Measurements from ENCODE around the gene HSFX2.
"Not testable (repeated sequence)": the region's sequence is repeated elsewhere in the genome, so short reads cannot be mapped to it uniquely, and the experiment has no call there.

The HSFX2 gene

GRCh38 chrX:149629730-149630387 lies 34.7 kb upstream of the HSFX2 start:
- no peaks in the 10 kb centered on the region for H3K9me3 ChIP-seq (ENCODE audit: control insufficient read depth, low read length)
- peaks cover 3% of the 10 kb centered on the region for H3K4me1 ChIP-seq (ENCODE audit: control insufficient read depth, insufficient read depth, low read length, poor library complexity, severe bottlenecking)
- no peak for DNase-seq
- H3K27me3 ChIP-seq (replicated peaks; ENCODE audit: control insufficient read depth, insufficient read depth, low read length, poor library complexity, severe bottlenecking), result no peaks in the 10 kb centered on the region
- no peaks in the 10 kb centered on the region for H3K36me3 ChIP-seq (ENCODE audit: control insufficient read depth, insufficient read depth, low read length)
- H3K4me3 ChIP-seq (ENCODE audit: insufficient read depth, low read depth, low read length, poor library complexity, severe bottlenecking), result no peak overlapping the region
- H3K27ac ChIP-seq (ENCODE audit: insufficient read depth, low read length, poor library complexity, severe bottlenecking), result no peak overlapping the region

- H3K9me3 ChIP-seq (ENCODE audit: control insufficient read depth, low read length), result no peaks in the 10 kb centered on the region
- H3K36me3 ChIP-seq (ENCODE audit: control insufficient read depth, insufficient read depth, low read length), result no peaks in the 10 kb centered on the region
- H3K4me3 ChIP-seq (ENCODE audit: insufficient read depth, low read depth, low read length, poor library complexity, severe bottlenecking), result no peak overlapping the region
- no peaks in the 10 kb centered on the region for H3K27me3 ChIP-seq (replicated peaks; ENCODE audit: control insufficient read depth, insufficient read depth, low read length, poor library complexity, severe bottlenecking)
- no peak overlapping the region for H3K27ac ChIP-seq (ENCODE audit: insufficient read depth, low read length, poor library complexity, severe bottlenecking)
- H3K4me1 ChIP-seq (ENCODE audit: control insufficient read depth, insufficient read depth, low read length, poor library complexity, severe bottlenecking), result peaks cover 3% of the 10 kb centered on the region
- no peak for DNase-seq
Measured at GRCh38 chrX:149628768-149629167, 33.7 kb upstream of the HSFX2 start.

- no peaks in the 10 kb centered on the region for H3K27me3 ChIP-seq (replicated peaks; ENCODE audit: control insufficient read depth, insufficient read depth, low read length, poor library complexity, severe bottlenecking)
- H3K9me3 ChIP-seq (ENCODE audit: control insufficient read depth, low read length), result no peaks in the 10 kb centered on the region
- H3K4me3 ChIP-seq (ENCODE audit: insufficient read depth, low read depth, low read length, poor library complexity, severe bottlenecking), result no peak overlapping the region
- no peak for DNase-seq
- no peaks in the 10 kb centered on the region for H3K36me3 ChIP-seq (ENCODE audit: control insufficient read depth, insufficient read depth, low read length)
- H3K4me1 ChIP-seq (ENCODE audit: control insufficient read depth, insufficient read depth, low read length, poor library complexity, severe bottlenecking), result peaks cover 3% of the 10 kb centered on the region
- H3K27ac ChIP-seq (ENCODE audit: insufficient read depth, low read length, poor library complexity, severe bottlenecking), result no peak overlapping the region
Measured at GRCh38 chrX:149628280-149628679, 33.2 kb upstream of the HSFX2 start.

- not testable (repeated sequence) for H3K4me3 ChIP-seq (ENCODE audit: insufficient read depth, low read depth, low read length, poor library complexity, severe bottlenecking); H3K4me1 ChIP-seq (ENCODE audit: control insufficient read depth, insufficient read depth, low read length, poor library complexity, severe bottlenecking); H3K27ac ChIP-seq (ENCODE audit: insufficient read depth, low read length, poor library complexity, severe bottlenecking); DNase-seq; H3K27me3 ChIP-seq (replicated peaks; ENCODE audit: control insufficient read depth, insufficient read depth, low read length, poor library complexity, severe bottlenecking); H3K36me3 ChIP-seq (ENCODE audit: control insufficient read depth, insufficient read depth, low read length); H3K9me3 ChIP-seq (ENCODE audit: control insufficient read depth, low read length)
Measured at GRCh38 chrX:149626829-149627228, 31.7 kb upstream of the HSFX2 start.

GRCh38 chrX:149619662-149620061 lies 24.5 kb upstream of the HSFX2 start:
- not testable (repeated sequence) for H3K27ac ChIP-seq (ENCODE audit: insufficient read depth, low read length, poor library complexity, severe bottlenecking); H3K4me1 ChIP-seq (ENCODE audit: control insufficient read depth, insufficient read depth, low read length, poor library complexity, severe bottlenecking); H3K36me3 ChIP-seq (ENCODE audit: control insufficient read depth, insufficient read depth, low read length); DNase-seq; H3K9me3 ChIP-seq (ENCODE audit: control insufficient read depth, low read length); H3K27me3 ChIP-seq (replicated peaks; ENCODE audit: control insufficient read depth, insufficient read depth, low read length, poor library complexity, severe bottlenecking); H3K4me3 ChIP-seq (ENCODE audit: insufficient read depth, low read depth, low read length, poor library complexity, severe bottlenecking)

- no peaks in the 10 kb centered on the region for H3K27me3 ChIP-seq (replicated peaks; ENCODE audit: control insufficient read depth, insufficient read depth, low read length, poor library complexity, severe bottlenecking)
- no peak overlapping the region for H3K4me3 ChIP-seq (ENCODE audit: insufficient read depth, low read depth, low read length, poor library complexity, severe bottlenecking)
- H3K36me3 ChIP-seq (ENCODE audit: control insufficient read depth, insufficient read depth, low read length), result no peaks in the 10 kb centered on the region
- H3K27ac ChIP-seq (ENCODE audit: insufficient read depth, low read length, poor library complexity, severe bottlenecking), result no peak overlapping the region
- no peak for DNase-seq
- no peaks in the 10 kb centered on the region for H3K4me1 ChIP-seq (ENCODE audit: control insufficient read depth, insufficient read depth, low read length, poor library complexity, severe bottlenecking)
- H3K9me3 ChIP-seq (ENCODE audit: control insufficient read depth, low read length), result no peaks in the 10 kb centered on the region
Measured at GRCh38 chrX:149618871-149619270, 23.8 kb upstream of the HSFX2 start.

- Histone ChIP-seq H3K4me1 (ENCODE audit: control insufficient read depth, insufficient read depth, low read length, poor library complexity, severe bottlenecking) (no peaks in the 10 kb centered on the region), H3K9me3 (ENCODE audit: control insufficient read depth, low read length) (no peaks in the 10 kb centered on the region), H3K27me3 (replicated peaks; ENCODE audit: control insufficient read depth, insufficient read depth, low read length, poor library complexity, severe bottlenecking) (no peaks in the 10 kb centered on the region), H3K27ac (ENCODE audit: insufficient read depth, low read length, poor library complexity, severe bottlenecking) (no peak overlapping the region), H3K4me3 (ENCODE audit: insufficient read depth, low read depth, low read length, poor library complexity, severe bottlenecking) (no peak overlapping the region), H3K36me3 (ENCODE audit: control insufficient read depth, insufficient read depth, low read length) (no peaks in the 10 kb centered on the region)
- DNase-seq, result no peak
Measured at GRCh38 chrX:149611623-149612175, 16.6 kb upstream of the HSFX2 start.

GRCh38 chrX:149610511-149610910 lies 15.4 kb upstream of the HSFX2 start:
- DNase-seq, result no peak

GRCh38 chrX:149607699-149608098 lies 12.6 kb upstream of the HSFX2 start:
- no peaks in the 10 kb centered on the region for H3K4me1 ChIP-seq (ENCODE audit: control insufficient read depth, insufficient read depth, low read length, poor library complexity, severe bottlenecking)
- H3K36me3 ChIP-seq (ENCODE audit: control insufficient read depth, insufficient read depth, low read length), result no peaks in the 10 kb centered on the region
- no peak overlapping the region for H3K4me3 ChIP-seq (ENCODE audit: insufficient read depth, low read depth, low read length, poor library complexity, severe bottlenecking)
- no peak for DNase-seq
- no peak overlapping the region for H3K27ac ChIP-seq (ENCODE audit: insufficient read depth, low read length, poor library complexity, severe bottlenecking)
- no peaks in the 10 kb centered on the region for H3K9me3 ChIP-seq (ENCODE audit: control insufficient read depth, low read length)
- no peaks in the 10 kb centered on the region for H3K27me3 ChIP-seq (replicated peaks; ENCODE audit: control insufficient read depth, insufficient read depth, low read length, poor library complexity, severe bottlenecking)

More at GRCh38 chrX:149610511-149610910, 15.4 kb upstream of the HSFX2 start:
- Histone ChIP-seq H3K27ac (ENCODE audit: insufficient read depth, low read length, poor library complexity, severe bottlenecking) (no peak overlapping the region), H3K36me3 (ENCODE audit: control insufficient read depth, insufficient read depth, low read length) (no peaks in the 10 kb centered on the region), H3K9me3 (ENCODE audit: control insufficient read depth, low read length) (no peaks in the 10 kb centered on the region), H3K27me3 (replicated peaks; ENCODE audit: control insufficient read depth, insufficient read depth, low read length, poor library complexity, severe bottlenecking) (no peaks in the 10 kb centered on the region), H3K4me3 (ENCODE audit: insufficient read depth, low read depth, low read length, poor library complexity, severe bottlenecking) (no peak overlapping the region), H3K4me1 (ENCODE audit: control insufficient read depth, insufficient read depth, low read length, poor library complexity, severe bottlenecking) (no peaks in the 10 kb centered on the region)

- not testable (repeated sequence) for H3K4me3 ChIP-seq (ENCODE audit: insufficient read depth, low read depth, low read length, poor library complexity, severe bottlenecking); H3K4me1 ChIP-seq (ENCODE audit: control insufficient read depth, insufficient read depth, low read length, poor library complexity, severe bottlenecking); H3K27ac ChIP-seq (ENCODE audit: insufficient read depth, low read length, poor library complexity, severe bottlenecking); H3K36me3 ChIP-seq (ENCODE audit: control insufficient read depth, insufficient read depth, low read length); DNase-seq; H3K27me3 ChIP-seq (replicated peaks; ENCODE audit: control insufficient read depth, insufficient read depth, low read length, poor library complexity, severe bottlenecking); H3K9me3 ChIP-seq (ENCODE audit: control insufficient read depth, low read length)
Measured at GRCh38 chrX:149605248-149605885, 10.3 kb upstream of the HSFX2 start.

Data from effector memory CD4-positive, alpha-beta T cell (primary cell).